Measurements from ENCODE around the gene C19orf81.

The C19orf81 gene

DNA sequence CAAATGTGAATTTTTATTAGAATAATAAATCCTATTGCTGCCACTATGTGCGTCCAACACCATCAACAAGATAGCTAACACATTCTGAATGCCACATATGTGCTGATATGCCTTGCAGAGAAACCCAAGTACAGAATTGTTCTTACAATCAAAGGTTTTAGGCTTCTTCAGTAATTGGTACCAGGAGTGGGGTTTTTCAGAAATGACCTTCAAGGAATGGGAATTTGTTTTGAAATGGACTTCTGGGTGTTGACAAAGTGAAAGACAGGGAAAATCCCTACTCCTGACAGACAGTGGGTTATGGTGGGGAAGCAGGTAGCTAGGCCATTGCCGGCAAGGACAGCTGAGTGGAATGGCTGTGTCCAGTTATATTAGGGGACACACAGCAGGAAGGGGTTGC is 15.3 kb upstream of the C19orf81 start:
- no peak overlapping the region for H3K4me3 ChIP-seq (ENCODE audit: low read depth, low read length)
- no peak for DNase-seq (ENCODE audit: low read depth)
- TF ChIP-seq, protein P1, sequence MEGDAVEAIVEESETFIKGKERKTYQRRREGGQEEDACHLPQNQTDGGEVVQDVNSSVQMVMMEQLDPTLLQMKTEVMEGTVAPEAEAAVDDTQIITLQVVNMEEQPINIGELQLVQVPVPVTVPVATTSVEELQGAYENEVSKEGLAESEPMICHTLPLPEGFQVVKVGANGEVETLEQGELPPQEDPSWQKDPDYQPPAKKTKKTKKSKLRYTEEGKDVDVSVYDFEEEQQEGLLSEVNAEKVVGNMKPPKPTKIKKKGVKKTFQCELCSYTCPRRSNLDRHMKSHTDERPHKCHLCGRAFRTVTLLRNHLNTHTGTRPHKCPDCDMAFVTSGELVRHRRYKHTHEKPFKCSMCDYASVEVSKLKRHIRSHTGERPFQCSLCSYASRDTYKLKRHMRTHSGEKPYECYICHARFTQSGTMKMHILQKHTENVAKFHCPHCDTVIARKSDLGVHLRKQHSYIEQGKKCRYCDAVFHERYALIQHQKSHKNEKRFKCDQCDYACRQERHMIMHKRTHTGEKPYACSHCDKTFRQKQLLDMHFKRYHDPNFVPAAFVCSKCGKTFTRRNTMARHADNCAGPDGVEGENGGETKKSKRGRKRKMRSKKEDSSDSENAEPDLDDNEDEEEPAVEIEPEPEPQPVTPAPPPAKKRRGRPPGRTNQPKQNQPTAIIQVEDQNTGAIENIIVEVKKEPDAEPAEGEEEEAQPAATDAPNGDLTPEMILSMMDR (IDR thresholded peaks at IDR 0.05; ENCODE audit: low read depth, low read length, missing control alignments): no peak

DNA sequence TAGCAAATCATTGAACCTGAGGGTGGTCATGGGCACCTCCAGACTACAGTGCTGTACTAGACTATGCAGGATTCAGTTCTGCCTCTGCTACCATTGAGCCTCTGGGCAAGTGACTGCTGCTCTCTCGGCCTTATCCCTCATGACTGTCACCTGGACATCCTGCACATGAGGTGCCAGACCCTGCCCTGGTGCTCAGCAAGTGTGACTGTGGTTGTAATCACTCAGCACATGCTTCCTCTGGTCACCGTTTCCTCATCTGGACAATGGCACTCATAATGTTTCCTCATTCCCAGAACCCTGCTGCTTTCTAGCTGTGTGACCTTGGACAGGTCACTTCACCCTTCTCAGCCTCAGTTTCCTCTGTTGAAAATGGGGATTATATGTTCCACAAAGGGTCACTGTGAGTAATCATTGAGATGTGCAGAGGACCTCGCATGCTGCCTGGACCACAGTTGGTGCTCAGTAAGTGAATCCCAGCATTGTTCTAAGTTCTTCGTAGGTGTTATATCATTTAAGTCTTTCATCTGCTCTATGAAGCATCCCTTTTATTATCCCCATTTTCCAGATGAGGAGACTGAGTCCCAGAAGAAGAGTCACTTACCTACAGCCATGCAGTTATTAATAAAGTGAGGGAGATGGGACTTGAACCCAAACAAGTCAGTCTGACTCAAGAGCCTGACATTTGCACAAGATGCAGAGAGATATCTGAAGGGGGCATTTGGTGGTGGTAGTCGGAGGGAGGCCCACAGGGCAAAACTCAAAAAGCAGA is 12.7 kb upstream of the C19orf81 start:
- TF ChIP-seq, protein P1 (IDR thresholded peaks at IDR 0.05; ENCODE audit: low read depth, low read length, missing control alignments): no peak
- no peak overlapping the region for H3K4me3 ChIP-seq (ENCODE audit: low read depth, low read length)
- no peak for DNase-seq (ENCODE audit: low read depth)

DNA sequence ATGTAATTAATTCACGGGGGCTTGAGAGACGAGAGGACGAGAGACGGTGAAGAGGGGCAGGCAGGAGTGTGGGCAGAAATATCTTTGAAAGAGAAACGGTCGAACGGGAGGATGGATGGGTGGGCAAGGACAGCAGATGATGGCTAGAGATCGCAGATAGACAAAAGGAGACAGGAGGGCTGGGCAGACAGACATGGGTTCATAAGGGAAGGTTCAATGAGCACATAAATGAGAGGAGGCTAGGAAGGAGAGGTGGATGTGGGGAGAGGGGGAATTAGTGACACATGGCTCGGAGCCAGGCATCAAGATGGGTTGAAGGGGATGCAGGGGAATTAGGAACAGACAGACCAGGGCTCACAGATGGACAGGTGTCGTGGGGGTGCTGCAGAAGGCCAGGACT is 10.6 kb upstream of the C19orf81 start:
- TF ChIP-seq, protein P1 (IDR thresholded peaks at IDR 0.05; ENCODE audit: low read depth, low read length, missing control alignments): no peak
- no peak overlapping the region for H3K4me3 ChIP-seq (ENCODE audit: low read depth, low read length)

DNA sequence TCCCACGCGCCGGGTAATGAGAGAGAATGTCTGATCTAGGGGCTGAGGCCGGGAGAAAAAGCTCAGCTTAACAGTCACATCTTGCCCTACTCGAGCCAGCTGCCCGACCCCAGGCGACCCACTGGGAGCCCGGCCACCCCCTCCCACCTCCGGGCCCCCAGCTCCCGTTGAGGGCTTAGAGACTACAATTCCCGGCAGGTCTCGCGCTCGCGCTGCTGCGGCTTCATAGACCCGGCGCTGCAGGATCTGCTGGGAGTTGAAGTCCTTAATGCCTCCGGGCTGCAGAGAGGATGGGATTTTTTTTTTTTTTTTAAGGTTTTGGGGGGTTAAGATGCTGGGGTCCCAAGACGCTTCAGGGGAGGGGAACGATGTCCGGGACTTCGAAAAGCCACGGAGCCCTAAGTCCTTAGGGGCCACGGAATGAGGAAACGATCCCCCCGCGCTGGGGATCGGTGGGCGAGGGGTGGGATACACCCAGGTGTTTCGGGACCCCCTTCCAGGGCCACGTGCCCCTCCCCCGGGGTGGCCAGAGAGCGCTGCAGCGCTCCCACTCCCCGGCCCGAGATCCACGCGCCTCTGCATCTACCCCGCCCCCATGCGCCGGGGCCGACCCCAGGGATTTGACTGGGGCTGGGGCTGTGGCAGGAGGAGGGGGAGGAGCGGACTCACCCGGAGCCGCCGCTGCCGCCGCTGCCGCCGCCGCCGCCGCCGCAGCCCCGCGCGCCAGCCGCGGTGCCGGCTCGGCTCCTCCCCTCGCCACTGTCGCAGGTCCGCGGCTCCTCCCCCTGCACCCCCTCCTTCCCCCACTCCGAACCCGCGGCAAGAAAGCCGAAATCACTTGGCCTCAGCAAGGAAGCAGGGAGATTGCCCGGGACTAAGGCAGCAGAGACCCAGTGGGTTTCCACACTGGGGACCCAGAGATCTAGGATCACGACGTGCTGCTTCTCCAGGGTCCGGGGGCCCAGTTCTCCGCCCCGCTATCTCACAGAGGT is 9.8 kb upstream of the C19orf81 start, which contains the start of gene SYT3:
Gene SYT3 (minus strand): TSS at position 761 of the 992 bp plus-strand sequence. CDS start 2,470 bp downstream, outside the sequence.
- DNase-seq (ENCODE audit: low read depth): no peak
- TF ChIP-seq, protein P1 (IDR thresholded peaks at IDR 0.05; ENCODE audit: low read depth, low read length, missing control alignments): no peak
- H3K4me3 ChIP-seq (ENCODE audit: low read depth, low read length): no peak within 1 kb of the TSS

More for the DNA sequence above, 10.6 kb upstream of the C19orf81 start:
- DNase-seq (ENCODE audit: low read depth): no peak

DNA sequence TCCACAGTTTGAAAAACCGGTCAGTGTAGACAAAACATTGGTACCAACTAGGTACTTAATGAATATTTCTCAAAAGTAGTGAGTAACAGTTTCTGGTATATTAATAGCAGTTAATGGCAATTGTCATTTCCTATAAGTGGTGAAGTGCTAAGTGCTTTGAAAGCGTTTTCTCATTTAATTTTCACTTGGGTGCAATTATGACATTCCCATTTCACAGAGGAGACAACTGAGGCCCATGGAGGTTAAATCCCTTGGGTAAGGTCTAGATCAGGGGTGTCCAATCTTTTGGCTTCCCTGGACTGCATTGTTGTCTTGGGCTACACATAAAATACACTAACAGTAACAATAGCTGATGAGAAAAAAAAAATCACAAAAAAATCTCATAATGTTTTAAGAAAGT is 8.9 kb upstream of the C19orf81 start:
- H3K4me3 ChIP-seq (ENCODE audit: low read depth, low read length): no peak overlapping the region
- TF ChIP-seq, protein P1 (IDR thresholded peaks at IDR 0.05; ENCODE audit: low read depth, low read length, missing control alignments): no peak
- no peak for DNase-seq (ENCODE audit: low read depth)

DNA sequence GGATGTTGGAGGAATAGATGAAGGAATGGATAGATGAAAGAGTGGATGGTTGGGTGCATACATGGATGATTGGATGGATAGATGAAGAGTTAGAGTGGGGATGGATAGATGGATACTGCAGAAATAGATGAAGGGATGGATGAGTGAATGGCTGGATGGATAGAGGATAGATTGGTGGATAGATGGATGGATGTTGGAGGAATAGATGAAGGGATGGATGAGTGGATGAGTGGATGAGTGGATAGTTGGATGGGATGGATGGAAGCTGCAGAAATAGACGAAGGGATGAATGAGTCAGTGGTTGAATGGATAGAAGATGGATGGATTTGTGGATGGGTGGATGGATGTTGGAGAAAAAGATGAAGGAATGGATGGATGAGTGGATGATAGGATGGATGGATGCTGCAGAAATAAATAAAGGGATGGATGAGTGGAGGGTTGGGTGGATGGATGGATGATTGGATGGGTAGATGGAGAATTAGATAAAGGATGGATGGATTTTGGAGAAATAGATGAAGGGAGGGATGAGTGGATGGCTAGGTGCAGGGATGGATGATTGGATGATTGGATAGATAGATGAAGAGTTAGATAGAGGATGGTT is 4.8 kb upstream of the C19orf81 start:
- TF ChIP-seq, protein P1 (IDR thresholded peaks at IDR 0.05; ENCODE audit: low read depth, low read length, missing control alignments): no peak
- DNase-seq (ENCODE audit: low read depth): no peak
- H3K4me3 ChIP-seq (ENCODE audit: low read depth, low read length): no peak overlapping the region

Data from GM12864 (cell line).